ENCODE data around the gene SYNGR3. TPM values are rescaled to one million over a fixed set of nuclear protein-coding genes. Genes with fewer than 3 reads are reported as not detected.

SYNGR3 gene
- total RNA-seq, 4 donors from 2014 or later, result 1.3 to 3.9 (median 3.3) TPM; not detected in 1

DNA sequence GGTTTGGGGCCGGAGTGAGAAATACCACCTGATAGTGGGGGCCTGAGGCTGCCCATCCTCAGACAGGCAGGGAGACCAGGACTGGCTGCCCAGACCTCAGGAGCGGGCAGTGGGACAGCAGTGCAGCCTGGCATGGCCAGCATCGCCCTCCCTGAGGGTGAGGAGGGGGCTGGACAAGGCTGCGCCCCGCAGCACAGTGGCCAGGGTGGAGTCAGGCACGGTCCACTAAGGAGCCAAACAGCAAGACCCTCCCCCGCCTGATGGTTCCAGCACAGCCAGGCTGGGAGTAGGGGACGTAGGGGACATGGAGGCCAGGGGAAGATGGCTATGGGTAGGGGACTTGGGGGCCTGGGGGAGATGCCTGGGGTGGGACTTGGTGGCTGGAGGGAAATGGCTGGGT lies 16.5 kb downstream of the SYNGR3 start:
- TF ChIP-seq, protein P1, sequence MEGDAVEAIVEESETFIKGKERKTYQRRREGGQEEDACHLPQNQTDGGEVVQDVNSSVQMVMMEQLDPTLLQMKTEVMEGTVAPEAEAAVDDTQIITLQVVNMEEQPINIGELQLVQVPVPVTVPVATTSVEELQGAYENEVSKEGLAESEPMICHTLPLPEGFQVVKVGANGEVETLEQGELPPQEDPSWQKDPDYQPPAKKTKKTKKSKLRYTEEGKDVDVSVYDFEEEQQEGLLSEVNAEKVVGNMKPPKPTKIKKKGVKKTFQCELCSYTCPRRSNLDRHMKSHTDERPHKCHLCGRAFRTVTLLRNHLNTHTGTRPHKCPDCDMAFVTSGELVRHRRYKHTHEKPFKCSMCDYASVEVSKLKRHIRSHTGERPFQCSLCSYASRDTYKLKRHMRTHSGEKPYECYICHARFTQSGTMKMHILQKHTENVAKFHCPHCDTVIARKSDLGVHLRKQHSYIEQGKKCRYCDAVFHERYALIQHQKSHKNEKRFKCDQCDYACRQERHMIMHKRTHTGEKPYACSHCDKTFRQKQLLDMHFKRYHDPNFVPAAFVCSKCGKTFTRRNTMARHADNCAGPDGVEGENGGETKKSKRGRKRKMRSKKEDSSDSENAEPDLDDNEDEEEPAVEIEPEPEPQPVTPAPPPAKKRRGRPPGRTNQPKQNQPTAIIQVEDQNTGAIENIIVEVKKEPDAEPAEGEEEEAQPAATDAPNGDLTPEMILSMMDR (IDR thresholded peaks at IDR 0.05), result no peak
- TF ChIP-seq POLR2A (IDR thresholded peaks at IDR 0.05), result no peak
- Histone ChIP-seq H3K4me3 (no peak overlapping the region), H3K9me3 (no peaks in the 10 kb centered on the region), H3K36me3 (peaks cover 0 to 21% (median 3%) of the 10 kb centered on the region in 3 donors), H3K4me1 (peaks cover 16 to 60% (median 24%) of the 10 kb centered on the region in 4 donors), H3K27ac (no peak overlapping the region), H3K27me3 (no peaks in the 10 kb centered on the region)
- DNase-seq, result no peak

DNA sequence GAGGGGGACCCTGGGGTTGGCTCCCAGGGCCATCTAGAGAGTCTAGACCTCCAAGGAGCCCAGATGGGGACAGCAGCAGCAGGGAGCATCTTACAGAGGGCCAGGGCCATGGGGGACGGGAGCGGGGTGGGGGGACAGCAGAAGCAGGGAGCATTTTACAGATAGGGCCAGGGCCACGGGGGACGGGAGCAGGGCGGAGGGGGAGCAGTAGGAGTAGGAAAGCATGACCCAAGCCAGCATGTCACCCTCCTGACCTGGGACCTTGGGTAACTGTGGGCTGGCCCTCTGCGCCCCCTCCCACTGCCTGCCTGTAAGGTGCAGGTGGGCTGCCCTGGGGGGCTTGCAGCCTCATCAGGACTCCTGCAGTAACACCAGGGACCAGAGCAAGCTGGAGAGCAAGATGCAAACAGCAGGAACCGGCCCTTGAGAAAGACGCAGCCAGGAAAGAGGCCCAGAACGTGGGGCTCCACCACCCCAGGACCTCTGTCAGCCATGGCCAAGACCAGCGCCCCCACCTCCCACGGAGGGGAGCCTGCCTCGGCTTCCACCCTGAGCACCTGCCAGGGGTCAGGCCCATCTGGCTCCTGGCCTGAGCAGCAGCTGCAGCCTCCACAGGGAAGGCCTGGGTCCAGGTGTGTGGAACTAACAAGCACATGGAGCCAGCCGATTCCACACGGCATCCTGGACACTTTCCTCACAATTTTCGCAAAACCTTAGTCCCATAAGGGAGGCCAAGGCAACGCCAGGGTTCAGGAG lies 17.5 kb downstream of the SYNGR3 start:
- Histone ChIP-seq H3K27ac (peak overlapping the region in 3 of 4 donors; percentile 95 to 97 (median 97)), H3K4me1 (peaks cover 16 to 60% (median 24%) of the 10 kb centered on the region in 4 donors)

DNA sequence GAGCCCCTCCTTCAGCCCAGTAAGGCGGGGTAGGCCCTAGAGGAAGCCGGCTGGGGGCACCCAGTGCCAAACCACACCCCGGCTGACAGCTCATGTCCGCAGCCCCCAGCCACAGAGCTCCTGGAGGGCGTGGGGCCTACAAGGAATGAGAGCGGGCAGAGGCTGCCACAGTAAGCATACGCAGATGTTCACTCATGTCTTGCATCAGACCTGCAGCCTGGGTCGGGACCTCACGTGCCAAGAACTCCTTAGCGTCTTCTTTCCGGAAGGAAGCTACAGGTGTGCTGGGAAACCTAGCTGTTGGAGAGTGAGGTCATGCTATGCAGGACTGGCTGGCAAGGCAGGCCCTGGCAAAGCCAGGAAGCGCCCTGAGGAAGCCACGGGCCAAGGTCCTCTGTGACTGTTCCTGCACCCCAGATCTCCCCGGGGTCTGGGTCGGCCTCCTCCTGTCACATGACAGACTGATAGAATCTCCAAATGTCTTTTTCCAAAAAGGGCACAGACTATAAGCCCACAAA lies 18.3 kb downstream of the SYNGR3 start:
- peaks cover 16 to 60% (median 24%) of the 10 kb centered on the region in 4 donors for H3K4me1 ChIP-seq
- H3K4me3 ChIP-seq, result peak overlapping the region in 2 of 4 donors; percentile 64 to 99
- peak overlapping the region in 3 of 4 donors; percentile 95 to 97 (median 97) for H3K27ac ChIP-seq
- H3K36me3 ChIP-seq, result peaks cover 0 to 4% (median 0%) of the 10 kb centered on the region in 3 donors
- TF ChIP-seq POLR2A (IDR thresholded peaks at IDR 0.05), result peak; percentile 29 to 72
- TF ChIP-seq, protein P1 (IDR thresholded peaks at IDR 0.05), result no peak
- H3K9me3 ChIP-seq, result no peaks in the 10 kb centered on the region
- H3K27me3 ChIP-seq, result no peaks in the 10 kb centered on the region
- peak in 2 of 3 donors; percentile 81 to 82 for DNase-seq

More for the DNA sequence above, 17.5 kb downstream of the SYNGR3 start:
- peaks cover 0 to 12% (median 0%) of the 10 kb centered on the region in 3 donors for H3K36me3 ChIP-seq
- no peaks in the 10 kb centered on the region for H3K9me3 ChIP-seq
- no peak for DNase-seq
- TF ChIP-seq, protein P1 (IDR thresholded peaks at IDR 0.05), result no peak
- no peak for TF ChIP-seq POLR2A (IDR thresholded peaks at IDR 0.05)
- peak overlapping the region in 2 of 4 donors; percentile 64 to 99 for H3K4me3 ChIP-seq
- H3K27me3 ChIP-seq, result no peaks in the 10 kb centered on the region

DNA sequence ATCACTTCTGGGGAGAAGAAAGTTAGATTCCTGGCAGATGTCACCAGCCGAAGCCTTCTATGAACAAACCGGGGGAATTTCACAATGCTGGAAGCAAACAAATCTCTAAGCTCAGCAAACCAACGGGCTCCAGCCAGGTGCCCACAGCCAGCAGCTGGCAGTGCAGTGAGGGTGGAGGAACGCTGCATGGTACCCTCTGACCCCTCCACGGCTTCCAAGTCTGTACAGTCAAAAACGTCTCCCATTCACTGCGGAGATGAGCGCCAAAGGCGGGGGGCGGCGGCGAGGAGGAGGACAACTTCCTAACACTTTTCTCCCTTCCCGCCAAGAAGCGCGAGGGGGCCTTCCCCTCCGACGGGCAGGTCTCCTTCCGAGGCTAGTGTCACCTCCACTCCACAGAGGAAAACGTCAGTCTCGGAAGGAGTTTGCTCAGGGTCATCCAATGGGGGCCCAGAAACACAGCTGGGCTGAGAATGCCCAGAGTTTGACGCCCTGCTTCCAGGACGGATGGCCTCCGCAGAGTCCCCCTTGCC lies 18.9 kb downstream of the SYNGR3 start:
- Histone ChIP-seq H3K27ac (peak overlapping the region; percentile 90 to 97 (median 96)), H3K4me1 (peaks cover 16 to 56% (median 23%) of the 10 kb centered on the region in 4 donors), H3K36me3 (no peaks in the 10 kb centered on the region), H3K9me3 (no peaks in the 10 kb centered on the region), H3K27me3 (no peaks in the 10 kb centered on the region), H3K4me3 (peak overlapping the region; percentile 64 to 99 (median 94))
- no peak for DNase-seq
- TF ChIP-seq, protein P1 (IDR thresholded peaks at IDR 0.05), result no peak
- no peak for TF ChIP-seq POLR2A (IDR thresholded peaks at IDR 0.05)

DNA sequence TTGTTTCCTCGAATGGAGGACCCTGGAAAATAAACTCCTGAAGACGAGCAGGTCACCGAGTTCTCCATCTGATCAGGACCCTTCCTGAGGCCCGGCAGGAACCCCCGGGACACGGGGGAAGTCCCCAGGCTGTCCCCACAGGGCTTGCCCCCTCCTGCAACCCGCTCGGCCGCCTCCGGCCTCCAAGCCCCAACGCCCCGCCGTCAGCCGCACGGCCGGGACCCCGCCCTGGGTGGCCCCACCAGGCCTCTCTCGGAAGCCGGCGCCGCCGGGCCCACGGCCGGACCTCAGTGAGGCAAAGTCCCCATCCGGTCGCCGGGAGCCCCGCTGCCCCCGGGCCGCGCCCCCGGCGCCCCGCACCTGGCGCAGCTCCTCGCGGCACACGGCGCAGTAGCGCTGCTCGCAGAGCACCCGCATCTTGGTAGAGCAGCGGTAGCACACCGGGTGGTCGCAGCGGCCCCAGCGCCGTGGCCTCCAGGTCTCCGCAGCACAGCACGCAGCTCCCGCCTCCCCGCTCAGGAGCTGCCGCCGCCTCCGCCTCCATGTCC lies 19.5 kb downstream of the SYNGR3 start:
- DNase-seq, result no peak
- TF ChIP-seq, protein P1 (IDR thresholded peaks at IDR 0.05), result no peak
- TF ChIP-seq POLR2A (IDR thresholded peaks at IDR 0.05), result no peak
- H3K4me1 ChIP-seq, result peaks cover 12 to 51% (median 19%) of the 10 kb centered on the region in 4 donors
- peak overlapping the region; percentile 64 to 99 (median 94) for H3K4me3 ChIP-seq
- peak overlapping the region; percentile 90 to 97 (median 96) for H3K27ac ChIP-seq
- no peaks in the 10 kb centered on the region for H3K27me3 ChIP-seq
- H3K36me3 ChIP-seq, result no peaks in the 10 kb centered on the region
- H3K9me3 ChIP-seq, result no peaks in the 10 kb centered on the region
